ENCODE measurements around the gene MYO10.

Gene MYO10

GRCh38 chr5:16913187-16914107 is 22.6 kb downstream of the MYO10 start:
- DNase-seq, result no peak

GRCh38 chr5:16912080-16912479 is 24.0 kb downstream of the MYO10 start:
- no peak for DNase-seq

GRCh38 chr5:16909464-16909863 is 26.6 kb downstream of the MYO10 start:
- DNase-seq, result no peak

- DNase-seq, result no peak
Observed at GRCh38 chr5:16907270-16907669, 28.8 kb downstream of the MYO10 start.

GRCh38 chr5:16906255-16906654 is 29.8 kb downstream of the MYO10 start:
- no peak for DNase-seq

GRCh38 chr5:16903480-16904300 is 32.4 kb downstream of the MYO10 start:
- no peak for DNase-seq

- no peak for DNase-seq
Observed at GRCh38 chr5:16902846-16903245, 33.2 kb downstream of the MYO10 start.

- no peak for DNase-seq
Observed at GRCh38 chr5:16901021-16901644, 35.0 kb downstream of the MYO10 start.

GRCh38 chr5:16899171-16899570 is 36.9 kb downstream of the MYO10 start:
- no peak for DNase-seq

GRCh38 chr5:16897800-16898199 is 38.3 kb downstream of the MYO10 start:
- no peak for DNase-seq

- no peak for DNase-seq
Observed at GRCh38 chr5:16897284-16897704, 38.8 kb downstream of the MYO10 start.

GRCh38 chr5:16896767-16897166 is 39.3 kb downstream of the MYO10 start:
- no peak for DNase-seq

GRCh38 chr5:16894236-16895057 is 41.6 kb downstream of the MYO10 start:
- no peak for DNase-seq

GRCh38 chr5:16891033-16891432 is 45.1 kb downstream of the MYO10 start:
- no peak for DNase-seq

GRCh38 chr5:16889972-16890519 is 46.0 kb downstream of the MYO10 start:
- no peak for DNase-seq

GRCh38 chr5:16889203-16889971 is 46.7 kb downstream of the MYO10 start:
- DNase-seq, result no peak

- DNase-seq, result no peak
Observed at GRCh38 chr5:16888694-16889124, 47.4 kb downstream of the MYO10 start.

GRCh38 chr5:16886793-16887345 is 49.2 kb downstream of the MYO10 start:
- no peak for DNase-seq

GRCh38 chr5:16886366-16886736 is 49.7 kb downstream of the MYO10 start:
- no peak for DNase-seq

GRCh38 chr5:16885635-16886365 is 50.3 kb downstream of the MYO10 start:
- DNase-seq, result no peak

Data from 8988T (cell line).